Left lung (tissue), 10 donors: ENCODE measurements around the gene PKD2L1. TPM values are rescaled to one million over a fixed set of nuclear protein-coding genes. Genes with fewer than 3 reads are reported as not detected.
A peak's percentile ranks its signal among the peaks of the same experiment; 100 is the strongest.
"Not testable (repeated sequence)": the region's sequence is repeated elsewhere in the genome, so short reads cannot be mapped to it uniquely, and the experiment has no call there.

Experiments used
- ATAC-seq: fragments of 200-7000 bp; cut with Tn5 transposase; one replicate; pipeline ENCODE4 v1.9.1; 2020; ENCODE audit warnings: moderate library complexity
- DNase-seq, 4 donors: peaks; one replicate each; pipeline ENCODE4 v3.0.0-alpha.2; 2013 to 2020
- H3K27ac ChIP-seq, 2 donors: fragments of 200-600 bp; sonication (generic) in 1 of 2; one replicate each; pipeline versions ENCODE4 v1.5.0 to v1.8.0; 2020 to 2021
- H3K27me3 ChIP-seq, 2 donors: fragments of 200-600 bp; sonication (generic) in 1 of 2; one replicate each; pipeline versions ENCODE4 v1.5.0 to v1.8.0; 2020 to 2021
- H3K36me3 ChIP-seq, 2 donors: fragments of 200-600 bp; sonication (generic) in 1 of 2; one replicate each; pipeline versions ENCODE4 v1.5.0 to v1.8.0; 2020 to 2021
- H3K4me1 ChIP-seq, 2 donors: fragments of 200-600 bp; one replicate each; pipeline ENCODE4 v1.8.0; 2021
- H3K4me3 ChIP-seq, 2 donors: fragments of 200-600 bp; sonication (generic) in 1 of 2; one replicate each; pipeline versions ENCODE4 v1.5.0 to v1.8.0; 2020 to 2021; ENCODE audit warnings: mild to moderate bottlenecking in 1 of 2
- H3K9me3 ChIP-seq, 2 donors: fragments of 200-600 bp; sonication (generic) in 1 of 2; one replicate each; pipeline versions ENCODE4 v1.5.0 to v1.8.0; 2020 to 2021
- intact Hi-C, 2 donors: fragments of 100-400 bp; cut with DNase I; formaldehyde crosslinking; loops; one replicate each; pipeline versions ENCODE4 v1.11.2 to v1.14.2; 2022
- polyA plus RNA-seq, 6 donors: library from polyadenylated mRNA; unstranded; fragments of 120-200 nt; gene quantifications; one replicate each; pipeline ENCODE4 v1.2.1, GENCODE V29; 2013; ENCODE audit not compliant: insufficient read length in 6 of 6
- total RNA-seq, 2 donors: library from RNA; stranded (reverse); fragmentation: NEBNext Ultra II Directional; extraction: Animal tissue kit (Norgen Biotek cat#: 25700); gene quantifications; one replicate each; pipeline ENCODE4 v1.2.1, GENCODE V29; 2021
- TF ChIP-seq, protein P1 (sequence below), 2 donors: fragments of 200-600 bp; sonication (generic) in 1 of 2; IDR thresholded peaks; one replicate each; pipeline versions ENCODE4 v1.5.0 to v1.8.0; 2021; ENCODE audit warnings: antibody characterized with exemption in 2 of 2
- donor health status: DM: no; HTN: yes; CAD: no.
- donor health status: DM: no; HTN: no; CAD: no.

The PKD2L1 gene
- total and polyA plus RNA-seq, 8 donors: 0.22 to 0.47 (median 0.32) TPM; not detected in 1

DNA sequence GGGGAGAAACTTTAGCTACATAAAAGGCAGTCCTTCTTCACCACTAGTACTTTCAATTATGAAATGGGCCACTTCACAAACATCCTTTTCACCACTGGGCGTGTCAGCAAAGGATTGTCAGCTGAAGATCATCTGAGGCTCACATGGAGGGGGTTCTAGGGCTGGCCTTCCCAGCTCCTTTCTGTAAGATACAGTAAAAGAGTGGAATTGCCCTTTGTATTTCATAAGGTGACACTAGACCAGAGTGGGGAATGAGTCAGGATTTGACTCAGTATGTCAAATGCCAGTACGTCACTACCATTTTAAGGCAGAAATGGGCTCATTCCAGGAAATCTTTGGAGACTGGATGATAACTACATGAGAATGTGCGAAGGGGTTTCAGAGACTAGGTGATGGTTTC lies 22.3 kb downstream of the PKD2L1 start:
- no peak for ATAC-seq
- Histone ChIP-seq H3K27me3 (peaks cover 0 to 51% of the 10 kb centered on the region in 2 donors), H3K4me1 (no peaks in the 10 kb centered on the region), H3K4me3 (no peak overlapping the region), H3K9me3 (no peaks in the 10 kb centered on the region), H3K27ac (no peak overlapping the region), H3K36me3 (no peaks in the 10 kb centered on the region)
- TF ChIP-seq, protein P1, sequence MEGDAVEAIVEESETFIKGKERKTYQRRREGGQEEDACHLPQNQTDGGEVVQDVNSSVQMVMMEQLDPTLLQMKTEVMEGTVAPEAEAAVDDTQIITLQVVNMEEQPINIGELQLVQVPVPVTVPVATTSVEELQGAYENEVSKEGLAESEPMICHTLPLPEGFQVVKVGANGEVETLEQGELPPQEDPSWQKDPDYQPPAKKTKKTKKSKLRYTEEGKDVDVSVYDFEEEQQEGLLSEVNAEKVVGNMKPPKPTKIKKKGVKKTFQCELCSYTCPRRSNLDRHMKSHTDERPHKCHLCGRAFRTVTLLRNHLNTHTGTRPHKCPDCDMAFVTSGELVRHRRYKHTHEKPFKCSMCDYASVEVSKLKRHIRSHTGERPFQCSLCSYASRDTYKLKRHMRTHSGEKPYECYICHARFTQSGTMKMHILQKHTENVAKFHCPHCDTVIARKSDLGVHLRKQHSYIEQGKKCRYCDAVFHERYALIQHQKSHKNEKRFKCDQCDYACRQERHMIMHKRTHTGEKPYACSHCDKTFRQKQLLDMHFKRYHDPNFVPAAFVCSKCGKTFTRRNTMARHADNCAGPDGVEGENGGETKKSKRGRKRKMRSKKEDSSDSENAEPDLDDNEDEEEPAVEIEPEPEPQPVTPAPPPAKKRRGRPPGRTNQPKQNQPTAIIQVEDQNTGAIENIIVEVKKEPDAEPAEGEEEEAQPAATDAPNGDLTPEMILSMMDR (IDR thresholded peaks at IDR 0.05): no peak
- intact Hi-C loops: loop anchor here in 1 of 2 donors (10.0 kb wide), 1 partner anchor 127 kb away; no protein-coding TSS in a partner anchor
- no peak for DNase-seq

DNA sequence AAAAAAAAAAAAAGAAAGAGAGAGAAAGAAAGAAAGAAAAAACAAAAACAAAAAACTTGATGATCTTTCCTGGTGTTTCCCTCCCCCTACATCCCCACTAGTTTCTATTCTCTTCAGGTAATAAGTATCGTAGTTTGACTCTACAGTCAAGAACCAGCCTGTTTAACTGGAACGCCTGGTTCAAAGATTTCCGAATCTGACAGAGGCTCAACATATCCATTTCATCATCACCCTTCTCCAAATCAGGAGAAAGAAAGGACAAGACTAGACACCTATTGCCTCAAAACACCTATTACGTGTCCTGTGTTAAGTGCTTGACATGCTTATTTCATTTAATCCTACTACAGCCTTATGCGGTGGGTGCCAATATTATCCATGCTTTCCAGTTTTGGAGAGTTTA lies 23.2 kb downstream of the PKD2L1 start:
- intact Hi-C loops: loop anchor here in 1 of 2 donors (10.0 kb wide), 1 partner anchor 128 kb away; no protein-coding TSS in a partner anchor
- Histone ChIP-seq H3K9me3 (no peaks in the 10 kb centered on the region), H3K4me3 (no peak overlapping the region), H3K27me3 (peaks cover 0 to 47% of the 10 kb centered on the region in 2 donors), H3K27ac (no peak overlapping the region), H3K4me1 (no peaks in the 10 kb centered on the region), H3K36me3 (no peaks in the 10 kb centered on the region)
- ATAC-seq (no peak), DNase-seq (no peak)
- TF ChIP-seq, protein P1 (IDR thresholded peaks at IDR 0.05): no peak

DNA sequence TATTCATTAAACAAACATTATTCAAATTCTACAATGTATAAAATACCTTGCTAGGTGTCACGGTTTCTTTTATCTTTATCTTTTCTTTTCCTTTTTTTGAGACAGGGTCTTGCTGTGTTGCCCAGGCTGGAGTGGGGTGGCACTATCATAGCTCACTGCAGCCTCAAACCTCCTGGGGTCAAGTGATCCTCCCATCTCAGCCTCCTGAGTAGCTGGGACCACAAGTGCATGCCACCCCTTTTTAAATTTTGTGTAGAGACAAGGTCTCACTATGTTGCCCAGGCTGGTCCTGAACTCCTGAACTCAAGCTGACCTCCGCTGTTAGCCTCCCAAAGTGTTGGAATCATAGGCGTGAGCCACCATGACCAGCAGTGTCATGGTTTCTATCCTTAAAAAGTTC lies 25.6 kb downstream of the PKD2L1 start:
- Histone ChIP-seq H3K4me1 (no peaks in the 10 kb centered on the region), H3K27me3 (peaks cover 0 to 26% of the 10 kb centered on the region in 2 donors), H3K9me3 (no peaks in the 10 kb centered on the region), H3K36me3 (no peaks in the 10 kb centered on the region), H3K27ac (no peak overlapping the region), H3K4me3 (no peak overlapping the region)
- TF ChIP-seq, protein P1 (IDR thresholded peaks at IDR 0.05): no peak
- ATAC-seq (no peak), DNase-seq (no peak)
- intact Hi-C loops: loop anchor here in 1 of 2 donors (10.0 kb wide), 1 partner anchor 130 kb away; no protein-coding TSS in a partner anchor

DNA sequence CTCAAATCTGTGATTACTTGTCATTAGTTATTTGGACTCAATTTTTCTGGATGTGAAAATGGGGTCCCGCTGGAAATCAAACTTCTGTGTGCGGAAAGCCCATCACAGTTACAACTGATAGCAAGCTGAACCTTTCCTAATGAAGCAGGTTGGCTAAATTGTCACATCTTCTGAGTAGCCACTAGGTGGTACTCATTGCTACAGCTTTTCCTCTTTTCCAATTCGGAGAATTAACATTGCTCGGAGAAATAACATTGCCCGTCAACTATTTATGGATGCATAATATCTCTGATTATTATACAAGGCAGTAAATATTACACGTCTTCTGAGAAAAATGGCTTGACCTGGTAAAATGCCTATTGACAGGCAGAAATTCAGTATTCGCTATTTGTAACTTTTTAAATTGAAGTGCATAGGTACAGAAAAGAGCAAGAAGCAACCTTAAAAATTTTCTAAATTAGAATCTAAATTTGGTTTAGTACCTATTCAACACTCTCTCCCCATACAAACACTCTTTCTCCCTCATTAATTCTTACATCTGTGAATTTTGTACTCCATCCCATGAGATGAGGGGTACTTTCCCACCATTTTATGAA lies 26.2 kb downstream of the PKD2L1 start:
- TF ChIP-seq, protein P1 (IDR thresholded peaks at IDR 0.05): peak; percentile 34 to 43
- H3K4me1 ChIP-seq: no peaks in the 10 kb centered on the region
- H3K4me3 ChIP-seq: no peak overlapping the region
- no peaks in the 10 kb centered on the region for H3K9me3 ChIP-seq
- DNase-seq (no peak), ATAC-seq (peak; percentile 70)
- intact Hi-C loops: loop anchor here in 1 of 2 donors (10.0 kb wide), 1 partner anchor 131 kb away; no protein-coding TSS in a partner anchor
- no peak overlapping the region for H3K27ac ChIP-seq
- no peaks in the 10 kb centered on the region for H3K36me3 ChIP-seq
- H3K27me3 ChIP-seq: peaks cover 0 to 26% of the 10 kb centered on the region in 2 donors

DNA sequence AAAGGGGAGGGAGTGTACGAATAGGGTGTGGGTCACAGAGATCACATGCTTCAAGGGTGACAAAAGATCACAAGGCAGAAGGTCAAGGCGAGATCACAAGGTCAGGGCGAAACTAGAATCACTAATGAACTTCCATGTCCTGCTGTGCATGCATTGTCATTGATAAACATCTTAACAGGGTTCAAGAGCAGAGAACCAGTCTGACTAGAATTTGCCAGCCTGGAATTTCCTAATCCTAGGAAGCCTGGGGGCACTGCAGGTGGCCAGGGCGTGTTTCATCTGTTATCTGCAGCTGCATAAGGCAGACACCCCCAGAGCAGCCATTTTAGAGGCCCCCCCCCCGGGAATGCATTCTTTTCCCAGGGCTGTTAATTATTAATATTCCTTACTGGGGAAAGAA lies 28.9 kb downstream of the PKD2L1 start:
- not testable (repeated sequence) for H3K4me3 ChIP-seq, DNase-seq, ATAC-seq, H3K9me3 ChIP-seq, H3K27ac ChIP-seq, H3K4me1 ChIP-seq, H3K36me3 ChIP-seq
- H3K27me3 ChIP-seq: peaks cover 0 to 35% of the 10 kb centered on the region in 2 donors
- intact Hi-C loops: loop anchor here in 1 of 2 donors (10.0 kb wide), 1 partner anchor 134 kb away; no protein-coding TSS in a partner anchor
